ENCODE data around the gene GPRIN2.
"Not testable (repeated sequence)": the region's sequence is repeated elsewhere in the genome, so short reads cannot be mapped to it uniquely, and the experiment has no call there.

The GPRIN2 gene

GRCh38 chr10:46556515-46557318, at the start of gene GPRIN2:
Gene GPRIN2 (minus strand): TSS chr10:46556658. CDS start chr10:46550736, 5,922 bp downstream.
- no peak for DNase-seq

- DNase-seq = not testable (repeated sequence)
Observed at GRCh38 chr10:46600516-46600915, 44.1 kb upstream of the GPRIN2 start.

DNA sequence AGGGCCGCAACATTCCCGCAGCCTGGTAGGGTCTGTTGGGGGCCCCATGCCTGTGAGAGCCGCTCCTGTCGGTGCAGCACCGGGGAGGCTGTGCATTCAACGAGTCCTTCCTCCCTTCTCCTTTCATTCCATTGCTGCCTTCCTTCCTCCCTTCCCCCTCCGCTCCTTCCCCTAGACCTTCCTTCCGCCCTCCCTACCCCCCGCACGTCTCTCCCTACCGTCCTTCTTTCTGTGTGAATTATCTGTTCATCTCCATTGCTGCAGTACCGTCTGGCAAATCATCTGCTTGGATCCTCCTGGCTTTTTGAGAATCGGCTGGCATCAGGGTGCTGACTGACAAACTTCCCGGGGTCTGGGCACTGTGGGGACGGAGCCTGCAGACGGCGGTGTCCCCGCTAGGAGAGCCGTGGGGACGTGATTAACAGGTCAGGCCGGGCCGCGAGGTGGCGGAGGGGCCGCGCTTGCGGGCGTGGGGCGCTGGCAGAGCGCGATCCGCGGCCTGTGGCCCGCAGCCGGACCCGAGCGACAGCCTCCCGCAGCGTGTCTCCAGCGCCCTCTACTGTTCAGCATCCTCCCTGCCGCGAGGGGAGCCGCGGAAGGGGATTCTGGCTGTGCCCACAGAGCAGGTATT, 41.3 kb upstream of the GPRIN2 start:
- DNase-seq = not testable (repeated sequence)

DNA sequence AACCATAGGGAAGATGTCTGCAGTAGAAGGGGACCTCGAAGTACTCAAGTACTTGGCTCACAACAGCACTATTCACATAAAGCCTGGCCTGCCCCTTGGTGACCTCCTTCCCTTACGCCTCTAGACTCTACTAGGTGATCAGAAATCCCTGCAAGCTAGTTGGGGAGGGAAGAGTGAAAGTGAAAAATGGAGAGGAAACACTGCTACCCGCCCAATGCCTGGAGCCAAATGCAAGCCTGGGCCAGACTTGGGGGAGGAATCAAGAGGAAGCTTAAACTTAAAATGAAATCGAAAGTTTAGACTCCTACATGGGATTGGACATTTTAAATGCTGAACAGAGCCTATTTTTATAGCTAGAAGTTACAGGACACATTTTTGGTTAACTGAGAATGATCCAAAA, 40.1 kb upstream of the GPRIN2 start:
- DNase-seq = not testable (repeated sequence)

GRCh38 chr10:46594453-46595063, 38.1 kb upstream of the GPRIN2 start:
- not testable (repeated sequence) for DNase-seq

DNA sequence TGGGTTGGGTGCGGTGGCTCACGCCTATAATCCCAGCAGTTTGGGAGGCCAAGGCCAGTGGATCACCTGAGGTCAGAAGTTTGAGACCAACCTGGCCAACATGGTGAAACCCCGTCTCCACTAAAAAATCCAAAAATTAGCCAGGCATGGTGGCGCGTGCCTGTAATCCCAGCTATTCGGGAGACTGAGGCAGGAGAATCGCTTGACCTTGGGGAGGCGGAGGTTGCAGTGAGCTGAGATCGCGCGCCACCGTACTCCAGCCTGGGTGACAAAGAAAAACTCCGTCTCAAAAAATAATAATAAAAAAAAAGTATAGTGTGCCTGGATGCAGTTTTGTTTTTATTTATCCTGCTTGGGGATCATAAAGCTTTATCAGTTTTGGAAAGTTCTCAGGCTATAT, 36.8 kb upstream of the GPRIN2 start:
- DNase-seq = not testable (repeated sequence)

- DNase-seq = not testable (repeated sequence)
Observed at GRCh38 chr10:46591053-46591452, 34.6 kb upstream of the GPRIN2 start.

DNA sequence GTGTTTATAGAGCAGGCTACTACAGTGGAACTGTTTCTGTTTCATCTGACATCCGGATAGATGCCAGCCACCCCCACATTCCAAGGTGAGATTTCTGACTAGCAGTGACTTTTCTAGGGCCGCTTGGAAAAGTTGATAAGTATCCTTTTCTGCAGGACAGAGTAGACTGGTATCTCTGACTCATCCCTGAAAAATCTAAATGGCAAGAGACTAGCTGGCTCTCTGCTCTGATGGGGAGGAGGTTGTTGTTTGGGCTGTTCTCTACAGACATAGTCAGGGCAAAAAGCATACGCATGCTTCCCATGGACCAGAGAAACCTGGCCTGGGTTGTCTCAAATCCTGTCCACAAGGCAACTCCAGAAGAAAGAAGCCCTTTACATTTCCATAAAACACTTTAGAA, 33.1 kb upstream of the GPRIN2 start:
- not testable (repeated sequence) for DNase-seq

GRCh38 chr10:46588221-46588620, 31.8 kb upstream of the GPRIN2 start:
- DNase-seq = not testable (repeated sequence)

DNA sequence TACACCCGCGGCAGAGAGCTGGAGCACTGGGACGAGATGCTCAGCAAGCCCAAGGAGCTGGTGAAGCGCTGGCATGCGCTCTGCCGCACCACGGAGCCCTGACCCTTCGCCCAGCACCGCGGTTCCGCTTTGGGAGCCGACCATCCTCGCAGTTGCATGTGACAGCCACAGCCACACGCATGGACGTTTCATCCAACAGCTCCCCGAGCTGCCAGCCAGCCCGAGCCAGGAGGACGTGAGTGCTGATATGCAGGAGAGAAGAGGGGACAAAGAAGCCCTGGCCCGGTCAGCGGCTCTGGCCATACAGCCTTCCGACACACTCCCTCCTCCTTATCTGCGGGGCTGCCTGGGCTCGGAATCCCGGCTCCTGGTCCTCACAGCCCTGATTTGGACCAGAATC, 31.1 kb upstream of the GPRIN2 start:
- not testable (repeated sequence) for DNase-seq

DNA sequence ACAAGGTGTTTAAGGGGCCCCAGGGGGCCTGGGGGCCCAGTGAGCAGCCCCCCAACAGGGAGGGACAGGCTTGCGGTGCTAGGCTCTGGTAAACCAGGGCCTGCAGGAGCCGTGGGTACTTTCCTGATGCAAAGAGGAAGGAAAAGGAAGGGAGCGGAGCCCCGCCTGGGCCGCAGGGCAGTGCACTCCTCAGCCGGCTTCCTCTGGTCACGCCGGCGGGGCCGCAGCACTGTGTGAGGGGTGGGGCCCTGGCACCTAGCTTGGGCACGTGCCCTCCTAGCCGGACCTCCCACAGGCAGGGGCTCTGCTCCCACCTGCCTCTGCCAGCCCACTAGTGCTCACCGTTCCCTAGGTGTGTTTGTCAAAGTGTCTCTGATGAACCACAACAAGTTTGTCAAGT, 28.8 kb upstream of the GPRIN2 start:
- not testable (repeated sequence) for DNase-seq

GRCh38 chr10:46584196-46584595, 27.7 kb upstream of the GPRIN2 start:
- not testable (repeated sequence) for DNase-seq

- DNase-seq = not testable (repeated sequence)
Observed at GRCh38 chr10:46582568-46582967, 26.1 kb upstream of the GPRIN2 start.

DNA sequence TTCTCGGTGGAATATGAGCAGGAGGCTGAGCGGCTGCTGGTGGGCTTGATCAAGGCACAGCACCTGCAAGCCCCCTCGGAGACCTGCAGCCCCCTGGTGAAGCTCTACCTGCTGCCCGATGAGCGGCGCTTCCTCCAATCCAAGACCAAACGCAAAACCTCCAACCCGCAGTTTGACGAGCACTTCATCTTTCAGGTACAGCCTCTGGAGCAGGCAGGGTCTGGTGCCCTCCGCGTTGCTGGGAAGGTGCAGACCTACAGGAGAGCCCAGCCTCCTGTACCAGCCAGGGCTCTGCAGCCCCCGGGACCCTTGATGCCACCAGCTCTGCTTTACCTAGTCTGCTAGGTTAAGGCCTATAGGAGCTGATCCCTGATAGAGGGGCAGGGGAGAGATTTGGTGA, 25.5 kb upstream of the GPRIN2 start:
- DNase-seq = not testable (repeated sequence)

GRCh38 chr10:46579378-46579777, 22.9 kb upstream of the GPRIN2 start:
- not testable (repeated sequence) for DNase-seq

- DNase-seq = not testable (repeated sequence)
Observed at GRCh38 chr10:46578474-46579178, 22.2 kb upstream of the GPRIN2 start, which contains the start of gene SYT15. Gene SYT15 (plus strand): TSS chr10:46579128. CDS start chr10:46579169, 41 bp downstream.

GRCh38 chr10:46577624-46578473, 21.4 kb upstream of the GPRIN2 start:
- DNase-seq = not testable (repeated sequence)

- DNase-seq = not testable (repeated sequence)
Observed at GRCh38 chr10:46573884-46574283, 17.4 kb upstream of the GPRIN2 start.

GRCh38 chr10:46573314-46573713, 16.9 kb upstream of the GPRIN2 start:
- not testable (repeated sequence) for DNase-seq

DNA sequence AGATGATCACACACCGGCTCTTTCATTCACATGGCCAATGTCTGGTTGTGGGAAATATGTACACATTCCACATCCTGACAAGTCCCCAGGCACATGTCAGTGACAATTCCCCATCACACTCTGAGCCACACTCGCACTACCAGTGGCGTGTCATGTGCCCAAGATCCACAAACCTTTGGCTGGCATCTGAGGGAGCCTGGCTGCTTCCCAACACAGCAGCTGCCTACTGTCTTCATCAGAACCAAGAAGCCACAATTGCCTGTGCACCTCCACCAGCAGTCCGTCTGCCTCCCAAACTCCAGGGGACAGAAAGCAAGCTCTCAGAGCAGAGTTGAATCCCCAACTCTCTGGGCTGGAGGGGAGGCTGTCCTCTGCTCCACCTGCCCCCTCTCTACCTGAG, 16.3 kb upstream of the GPRIN2 start:
- DNase-seq = not testable (repeated sequence)

DNA sequence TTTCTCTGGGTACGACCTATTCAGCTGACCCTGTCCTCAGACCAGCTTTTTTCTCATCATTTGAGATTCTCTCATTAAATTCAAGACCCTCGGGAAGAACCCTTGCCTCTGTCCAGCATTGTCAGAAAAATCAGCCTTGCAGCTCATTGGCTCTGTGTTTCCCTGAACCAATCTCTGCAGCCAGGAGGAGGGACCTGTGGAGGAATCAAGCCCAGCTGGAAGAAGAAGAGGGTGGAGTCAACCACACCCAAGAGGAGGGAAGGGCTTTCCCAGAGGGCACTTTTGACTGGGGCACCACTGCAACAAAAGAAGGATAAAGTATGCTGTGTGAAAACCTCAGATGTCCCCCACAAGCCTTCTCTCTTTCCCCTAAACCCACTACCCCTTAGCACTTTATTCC, 14.2 kb upstream of the GPRIN2 start:
- not testable (repeated sequence) for DNase-seq

DNA sequence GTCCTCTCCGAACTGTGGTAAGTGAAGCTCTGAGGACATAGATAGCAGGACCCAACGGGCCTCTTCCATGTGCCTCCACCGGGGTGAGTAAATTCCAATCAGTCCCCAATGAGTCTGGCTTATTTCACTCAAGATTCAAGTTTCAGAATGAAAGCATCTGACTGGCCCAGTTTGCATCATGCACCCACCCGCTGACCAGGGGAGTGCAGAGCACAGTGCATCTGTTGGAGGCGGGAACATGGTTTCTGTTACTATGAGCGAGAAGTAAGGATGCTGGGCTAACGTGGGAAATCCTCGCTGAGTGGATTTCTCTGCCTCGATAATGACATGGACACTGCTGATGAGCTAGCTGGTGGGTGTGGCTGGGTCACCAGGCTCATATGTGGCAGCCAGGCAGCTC, 10.7 kb upstream of the GPRIN2 start:
- DNase-seq = not testable (repeated sequence)

Measured in KG1 (cell line).